ENCODE measurements around the gene BEST1.

Gene BEST1

GRCh38 chr11:61950035-61950547 lies at the start of gene BEST1:
Gene BEST1, plus strand, starts transcription at chr11:61950351. Its CDS starts 1,456 bp downstream, at chr11:61951807.
- DNase-seq, result no peak

GRCh38 chr11:61901397-61901796 lies 48.8 kb upstream of the BEST1 start:
- no peak for DNase-seq

- DNase-seq, result no peak
Observed at GRCh38 chr11:61902313-61902712, 47.8 kb upstream of the BEST1 start.

GRCh38 chr11:61903845-61904244 lies 46.3 kb upstream of the BEST1 start:
- no peak for DNase-seq

- DNase-seq, result no peak
Observed at GRCh38 chr11:61904539-61905048, 45.6 kb upstream of the BEST1 start.

- no peak for DNase-seq
Observed at GRCh38 chr11:61905067-61905696, 45.0 kb upstream of the BEST1 start.

GRCh38 chr11:61905801-61906521 lies 44.2 kb upstream of the BEST1 start:
- DNase-seq, result no peak

- DNase-seq, result no peak
Observed at GRCh38 chr11:61906522-61906909, 43.6 kb upstream of the BEST1 start.

- DNase-seq, result no peak
Observed at GRCh38 chr11:61907282-61907681, 42.9 kb upstream of the BEST1 start.

GRCh38 chr11:61907871-61908729 lies 42.1 kb upstream of the BEST1 start:
- no peak for DNase-seq

- no peak for DNase-seq
Observed at GRCh38 chr11:61908730-61909316, 41.3 kb upstream of the BEST1 start.

- DNase-seq, result no peak
Observed at GRCh38 chr11:61910187-61911127, 39.7 kb upstream of the BEST1 start.

- DNase-seq, result no peak
Observed at GRCh38 chr11:61911128-61911700, 38.9 kb upstream of the BEST1 start.

GRCh38 chr11:61911701-61912529 lies 38.2 kb upstream of the BEST1 start:
- DNase-seq, result no peak

GRCh38 chr11:61912530-61912898 lies 37.6 kb upstream of the BEST1 start:
- DNase-seq, result peak; percentile 23

GRCh38 chr11:61912991-61913698 lies 37.0 kb upstream of the BEST1 start:
- no peak for DNase-seq

- no peak for DNase-seq
Observed at GRCh38 chr11:61913699-61914395, 36.3 kb upstream of the BEST1 start.

- no peak for DNase-seq
Observed at GRCh38 chr11:61914471-61915171, 35.5 kb upstream of the BEST1 start.
